H1 (cell line): ENCODE measurements around the gene PTPRJ. TPM values are rescaled to one million over a fixed set of nuclear protein-coding genes. Genes with fewer than 3 reads are reported as not detected.

Experiments used
- CTCF ChIA-PET: fragments of 300-600 bp; sonication (Branson Sonifier 250); formaldehyde crosslinking; loops from one replicate; lab custom pipeline; 2021; ENCODE audit not compliant: partially characterized antibody; lab: Charles Lee
- POLR2A ChIA-PET: fragments of 300-600 bp; sonication (Branson Sonifier 250); formaldehyde crosslinking; loops from one replicate; lab custom pipeline; 2021; ENCODE audit warnings: inconsistent platforms; ENCODE audit not compliant: partially characterized antibody; lab: Charles Lee
- DNase-seq, 2 experiments: peaks; one replicate each; pipeline versions ENCODE4 v3.0.0 to v3.0.0-alpha.2; 2010 to 2022; ENCODE audit warnings: low spot score in 2 of 2, low read depth in 1 of 2, mixed read lengths in 1 of 2
- FAIRE-seq: peaks from 2 replicates; lab custom pipeline; 2011; peaks lifted over from hg19 to GRCh38; lab: Jason Lieb, UNC
- H2AFZ ChIP-seq: 2 replicates; pipeline ENCODE4 v1.8.1; 2012; ENCODE audit warnings: low read length, inconsistent platforms
- H2AK5ac ChIP-seq: 2 replicates; pipeline ENCODE4 v1.6.1; 2013; ENCODE audit warnings: low read depth, low read length
- H2BK120ac ChIP-seq: replicated peaks from 2 replicates; pipeline ENCODE3; 2013; ENCODE audit warnings: low read depth, low read length, inconsistent platforms
- H2BK12ac ChIP-seq: 2 replicates; pipeline ENCODE4 v1.6.1; 2013; ENCODE audit warnings: low read depth, low read length
- H2BK15ac ChIP-seq: 2 replicates; pipeline ENCODE4 v1.6.1; 2013; ENCODE audit warnings: low read length
- H2BK20ac ChIP-seq: 2 replicates; pipeline ENCODE4 v1.6.1; 2013; ENCODE audit warnings: low read length
- H2BK5ac ChIP-seq: 2 replicates; pipeline ENCODE4 v1.6.1; 2013; ENCODE audit warnings: low read depth, low read length
- H3K14ac ChIP-seq: 2 replicates; pipeline ENCODE4 v1.6.1; 2013; ENCODE audit warnings: inconsistent platforms; ENCODE audit not compliant: insufficient read length
- H3K18ac ChIP-seq: 2 replicates; pipeline ENCODE4 v1.6.1; 2013; ENCODE audit warnings: low read length; ENCODE audit errors: extremely low read depth
- H3K23ac ChIP-seq: 2 replicates; pipeline ENCODE4 v1.6.1; 2013; ENCODE audit warnings: inconsistent platforms; ENCODE audit not compliant: insufficient read length
- H3K23me2 ChIP-seq: 2 replicates; pipeline ENCODE4 v1.6.1; 2013; ENCODE audit warnings: low read depth, low read length
- H3K27ac ChIP-seq: 2 replicates; pipeline ENCODE4 v1.6.1; 2011; ENCODE audit warnings: low read depth, low read length, inconsistent platforms
- H3K27me3 ChIP-seq, 4 experiments: replicated peaks in 1 of 4; 1 replicate in 1 of 4; 2 replicates in 3 of 4; pipeline versions ENCODE4 v1.6.1 to v1.8.1; 2011 to 2013; ENCODE audit warnings: low read length in 3 of 4, mild to moderate bottlenecking in 3 of 4, inconsistent platforms in 2 of 4, mixed read lengths in 2 of 4, moderate library complexity in 1 of 4; ENCODE audit not compliant: control insufficient read depth in 3 of 4, insufficient read depth in 3 of 4; ENCODE audit errors: extremely low read depth in 1 of 4
- H3K36me3 ChIP-seq, 4 experiments: 2 replicates each; pipeline versions ENCODE4 v1.6.1 to v1.8.1; 2011 to 2013; ENCODE audit warnings: mild to moderate bottlenecking in 4 of 4, low read length in 3 of 4, moderate library complexity in 2 of 4, control low read depth in 1 of 4, inconsistent platforms in 1 of 4; ENCODE audit not compliant: insufficient read depth in 4 of 4, control insufficient read depth in 2 of 4
- H3K4ac ChIP-seq: replicated peaks from 2 replicates; pipeline ENCODE3; 2013; ENCODE audit warnings: low read length, low read depth, mixed read lengths, inconsistent platforms; ENCODE audit not compliant: insufficient read length
- H3K4me1 ChIP-seq, 4 experiments: replicated peaks in 1 of 4; 1 replicate in 1 of 4; 2 replicates in 3 of 4; pipeline versions ENCODE4 v1.6.1 to v1.8.1; 2011 to 2013; ENCODE audit warnings: low read length in 3 of 4, inconsistent platforms in 2 of 4, mixed read lengths in 1 of 4; ENCODE audit not compliant: insufficient read depth in 4 of 4, control insufficient read depth in 3 of 4
- H3K4me2 ChIP-seq, 2 experiments: 2 replicates each; pipeline versions ENCODE4 v1.6.1 to v1.8.1; 2011 to 2013; ENCODE audit warnings: low read depth in 2 of 2, low read length in 2 of 2, control low read depth in 1 of 2, inconsistent platforms in 1 of 2, mild to moderate bottlenecking in 1 of 2; ENCODE audit not compliant: insufficient read depth in 1 of 2
- H3K4me3 ChIP-seq, 4 experiments: fragments of 200-600, 300-600 bp in 1 of 4; sonication (generic), shearing (Covaris generic), sonication (Bioruptor Twin) in 1 of 4; 2 replicates each; pipeline versions ENCODE4 v1.5.1 to v1.8.1; 2011 to 2016; ENCODE audit warnings: low read length in 4 of 4, low read depth in 3 of 4, control low read depth in 2 of 4, inconsistent platforms in 2 of 4, mild to moderate bottlenecking in 2 of 4, mixed read lengths in 1 of 4, moderate library complexity in 1 of 4; ENCODE audit not compliant: insufficient read depth in 2 of 4; ENCODE audit errors: extremely low read depth in 1 of 4
- H3K56ac ChIP-seq: replicated peaks from 2 replicates; pipeline ENCODE3; 2013; ENCODE audit warnings: low read depth, mild to moderate bottlenecking, mixed read lengths, low read length, inconsistent platforms; ENCODE audit not compliant: insufficient read length
- H3K79me1 ChIP-seq: 2 replicates; pipeline ENCODE4 v1.6.1; 2013; ENCODE audit warnings: low read depth, low read length, control low read depth
- H3K79me2 ChIP-seq, 2 experiments: 2 replicates each; pipeline versions ENCODE4 v1.6.1 to v1.8.1; 2012 to 2013; ENCODE audit warnings: low read length in 2 of 2, mild to moderate bottlenecking in 2 of 2, inconsistent platforms in 1 of 2; ENCODE audit not compliant: insufficient read depth in 2 of 2, control insufficient read depth in 1 of 2
- H3K9ac ChIP-seq, 4 experiments: replicated peaks in 1 of 4; 1 replicate in 1 of 4; 2 replicates in 3 of 4; pipeline versions ENCODE4 v1.6.1 to v1.8.1; 2011 to 2013; ENCODE audit warnings: low read depth in 3 of 4, low read length in 3 of 4, control low read depth in 2 of 4, mild to moderate bottlenecking in 2 of 4, moderate library complexity in 2 of 4, inconsistent platforms in 1 of 4; ENCODE audit errors: extremely low read depth in 1 of 4
- H3K9me3 ChIP-seq, 2 experiments: 2 replicates each; pipeline versions ENCODE4 v1.6.1 to v1.8.1; 2012 to 2013; ENCODE audit warnings: mild to moderate bottlenecking in 2 of 2, moderate library complexity in 2 of 2, control low read depth in 1 of 2, inconsistent platforms in 1 of 2, low read depth in 1 of 2, low read length in 1 of 2, mixed read lengths in 1 of 2; ENCODE audit not compliant: insufficient read depth in 2 of 2
- H4K20me1 ChIP-seq, 2 experiments: replicated peaks in 1 of 2; 2 replicates each; pipeline versions ENCODE3 to v1.8.1; 2011 to 2013; ENCODE audit warnings: inconsistent platforms in 2 of 2, low read length in 2 of 2, mild to moderate bottlenecking in 1 of 2; ENCODE audit not compliant: insufficient read depth in 2 of 2, control insufficient read depth in 1 of 2
- H4K5ac ChIP-seq: 2 replicates; pipeline ENCODE4 v1.6.1; 2013; ENCODE audit warnings: low read length, low read depth, mixed read lengths, inconsistent platforms; ENCODE audit not compliant: insufficient read length
- H4K8ac ChIP-seq: 2 replicates; pipeline ENCODE4 v1.8.0; 2013; ENCODE audit warnings: mild to moderate bottlenecking, moderate library complexity, low read length, inconsistent platforms; ENCODE audit not compliant: insufficient read depth; ENCODE audit errors: extremely low read depth
- H4K91ac ChIP-seq: replicated peaks from 2 replicates; pipeline ENCODE3; 2013; ENCODE audit warnings: low read length, mixed read lengths, inconsistent platforms; ENCODE audit not compliant: insufficient read length
- HDAC2 ChIP-seq, 2 experiments: fragments of 300-600 bp in 1 of 2; sonication (generic) in 1 of 2; IDR thresholded peaks; 2 replicates each; pipeline ENCODE4 v1.6.1; 2011 to 2012; ENCODE audit warnings: low read depth in 2 of 2, low read length in 2 of 2, mild to moderate bottlenecking in 2 of 2, moderate library complexity in 2 of 2, borderline replicate concordance in 1 of 2, inconsistent platforms in 1 of 2
- SIX5 ChIP-seq: IDR thresholded peaks from 2 replicates; pipeline ENCODE4 v1.6.1; 2011; ENCODE audit warnings: mild to moderate bottlenecking, low read depth, low read length
- WGBS, 2 experiments: shearing (Covaris generic) in 1 of 2; methylation state at CpG; one replicate each; pipeline versions ENCODE4 v1.1.6 to v1.1.7; 2013 to 2015; ENCODE audit warnings: low lambda C conversion rate in 2 of 2, mixed read lengths in 2 of 2, inconsistent platforms in 1 of 2, low coverage in 1 of 2, missing lambda C conversion rate in 1 of 2; ENCODE audit not compliant: insufficient replicate concordance in 2 of 2, insufficient coverage in 1 of 2, insufficient read length in 1 of 2; ENCODE audit errors: extremely low coverage in 1 of 2, missing lambda C conversion rate in 1 of 2; 5-methylcytosine and 5-hydroxymethylcytosine counted together
- polyA plus RNA-seq, 7 experiments: library from polyadenylated mRNA; depleted of rRNA in 3 of 7; stranded (reverse) in 5 of 7; unstranded in 2 of 7; fragments of >200 nt in 5 of 7; fragments of 200-250 nt in 2 of 7; gene quantifications; 1 replicate in 5 of 7; 2 replicates in 1 of 7; 4 replicates in 1 of 7; pipeline versions ENCODE4 v1.2.1 to v1.2.3, GENCODE V29; 2011 to 2013; ENCODE audit warnings: missing spikeins in 2 of 7, mixed read lengths in 2 of 7
- total RNA-seq: library from RNA; stranded (reverse); fragmentation: NEBNext Ultra II Directional; extraction: Animal tissue kit (Norgen Biotek cat#: 25700); gene quantifications from 2 replicates; pipeline ENCODE4 v1.2.1, GENCODE V29; 2021

Gene PTPRJ
- total and polyA plus RNA-seq, 2 of the 8 experiments (the other 6 are each of a cell fraction or from before 2014, with no cell fraction given): 4.4 to 22.6 TPM

GRCh38 chr11:48055292-48056132 lies 75.2 kb downstream of the PTPRJ start:
- Histone ChIP-seq H3K4ac (no peak overlapping the region), H2AK5ac (no peak overlapping the region), H4K8ac (no peak overlapping the region), H4K20me1 (peaks cover 2 to 4% of the 10 kb centered on the region in 2 experiments), H3K23me2 (no peaks in the 10 kb centered on the region; the same call in 1 of the 2 replicates), H3K79me2 (peaks cover 0 to 2% of the 10 kb centered on the region in 2 experiments; a peak in 1 of 4 replicates), H3K9me3 (no peaks in the 10 kb centered on the region), H3K79me1 (peaks cover 2% of the 10 kb centered on the region; the same call in 1 of the 2 replicates), H3K27me3 (no peaks in the 10 kb centered on the region), H2BK15ac (no peak overlapping the region; the same call in 1 of the 2 replicates), H3K23ac (no peak overlapping the region), H4K91ac (peak overlapping the region; percentile 25), H3K56ac (no peak overlapping the region), H3K14ac (no peak overlapping the region), H2BK12ac (no peak overlapping the region; the same call in 1 of the 2 replicates), H2AFZ (no peak overlapping the region), H3K4me1 (peaks cover 4 to 26% (median 21%) of the 10 kb centered on the region in 4 experiments), H3K36me3 (no peaks in the 10 kb centered on the region), H4K5ac (no peak overlapping the region), H3K27ac (peak overlapping the region; percentile 28; the same call in 1 of the 2 replicates), H3K4me3 (no peak overlapping the region), H2BK5ac (peak overlapping the region; percentile 0; the same call in 1 of the 2 replicates), H3K4me2 (peak overlapping the region; percentile 7 to 27; a peak in 1 of 4 replicates), H3K18ac (peak overlapping the region; percentile 9; the same call in 1 of the 2 replicates), H2BK20ac (no peak overlapping the region), H2BK120ac (no peak overlapping the region), H3K9ac (no peak overlapping the region)
- FAIRE-seq (no peak), DNase-seq (no peak)
- CTCF ChIA-PET: interaction anchor here (0.6 to 2.1 kb wide), 11 partner anchors 9 to 121 kb away, joined by 3 to 11 read pairs (median 3); no protein-coding TSS in a partner anchor
- POLR2A ChIA-PET: interaction anchor here (0.8 to 1.0 kb wide), 3 partner anchors 23 to 77 kb away, joined by 3 to 4 read pairs (median 4); no protein-coding TSS in a partner anchor
- 71% methylated on average over 12 of the region's 12 CpGs; no CpG with 5 or more reads in 1 of the 2 experiments for WGBS, 2 experiments
- no peak for TF ChIP-seq HDAC2 (IDR thresholded peaks at IDR 0.05; ENCODE audit: borderline replicate concordance in 1 of 2, low read depth in 2 of 2, low read length in 2 of 2)
- no peak for TF ChIP-seq SIX5
